HG03064 (cell line): Measurements from ENCODE around the gene ZDHHC1.

ENCODE experiments used
- ATAC-seq: cut with Tn5 transposase; IDR thresholded peaks from one replicate; pipeline ENCODE4 v1.9.1; 2021; ENCODE audit warnings: low read depth; ENCODE audit not compliant: unreplicated experiment

Gene ZDHHC1

GRCh38 chr16:67415872-67416793 is at the start of gene ZDHHC1:
Gene ZDHHC1, minus strand, starts transcription at chr16:67416477. Its CDS starts 8,702 bp downstream, at chr16:67407775.
- no peak for ATAC-seq

GRCh38 chr16:67464565-67464964 is 48.3 kb upstream of the ZDHHC1 start:
- ATAC-seq = no peak

- ATAC-seq = no peak
Measured at GRCh38 chr16:67463691-67464090, 47.4 kb upstream of the ZDHHC1 start.

GRCh38 chr16:67463059-67463458 is 46.8 kb upstream of the ZDHHC1 start:
- no peak for ATAC-seq

GRCh38 chr16:67462279-67462655 is 46.0 kb upstream of the ZDHHC1 start:
- no peak for ATAC-seq

- no peak for ATAC-seq
Measured at GRCh38 chr16:67461600-67462278, 45.5 kb upstream of the ZDHHC1 start.

- ATAC-seq = no peak
Measured at GRCh38 chr16:67460961-67461360, 44.7 kb upstream of the ZDHHC1 start.

- no peak for ATAC-seq
Measured at GRCh38 chr16:67460168-67460567, 43.9 kb upstream of the ZDHHC1 start.

GRCh38 chr16:67459861-67460150 is 43.5 kb upstream of the ZDHHC1 start:
- no peak for ATAC-seq

GRCh38 chr16:67459066-67459860 is 43.0 kb upstream of the ZDHHC1 start:
- ATAC-seq = no peak

- ATAC-seq = no peak
Measured at GRCh38 chr16:67458121-67458641, 41.9 kb upstream of the ZDHHC1 start.

GRCh38 chr16:67457611-67458010 is 41.3 kb upstream of the ZDHHC1 start:
- no peak for ATAC-seq

GRCh38 chr16:67456391-67457081 is 40.3 kb upstream of the ZDHHC1 start:
- ATAC-seq = no peak

GRCh38 chr16:67454852-67455251 is 38.6 kb upstream of the ZDHHC1 start:
- no peak for ATAC-seq

- ATAC-seq = no peak
Measured at GRCh38 chr16:67454104-67454503, 37.8 kb upstream of the ZDHHC1 start.

- no peak for ATAC-seq
Measured at GRCh38 chr16:67451704-67452435, 35.6 kb upstream of the ZDHHC1 start.

- ATAC-seq = no peak
Measured at GRCh38 chr16:67451061-67451703, 34.9 kb upstream of the ZDHHC1 start.

- no peak for ATAC-seq
Measured at GRCh38 chr16:67449739-67450138, 33.5 kb upstream of the ZDHHC1 start.

GRCh38 chr16:67449336-67449735 is 33.1 kb upstream of the ZDHHC1 start:
- ATAC-seq = no peak
